ENCODE data around the gene PCNX2.

PCNX2 gene

GRCh38 chr1:233208687-233209086 is 86.8 kb downstream of the PCNX2 start:
- H3K27ac ChIP-seq = no peak overlapping the region
- TF ChIP-seq, protein P1, sequence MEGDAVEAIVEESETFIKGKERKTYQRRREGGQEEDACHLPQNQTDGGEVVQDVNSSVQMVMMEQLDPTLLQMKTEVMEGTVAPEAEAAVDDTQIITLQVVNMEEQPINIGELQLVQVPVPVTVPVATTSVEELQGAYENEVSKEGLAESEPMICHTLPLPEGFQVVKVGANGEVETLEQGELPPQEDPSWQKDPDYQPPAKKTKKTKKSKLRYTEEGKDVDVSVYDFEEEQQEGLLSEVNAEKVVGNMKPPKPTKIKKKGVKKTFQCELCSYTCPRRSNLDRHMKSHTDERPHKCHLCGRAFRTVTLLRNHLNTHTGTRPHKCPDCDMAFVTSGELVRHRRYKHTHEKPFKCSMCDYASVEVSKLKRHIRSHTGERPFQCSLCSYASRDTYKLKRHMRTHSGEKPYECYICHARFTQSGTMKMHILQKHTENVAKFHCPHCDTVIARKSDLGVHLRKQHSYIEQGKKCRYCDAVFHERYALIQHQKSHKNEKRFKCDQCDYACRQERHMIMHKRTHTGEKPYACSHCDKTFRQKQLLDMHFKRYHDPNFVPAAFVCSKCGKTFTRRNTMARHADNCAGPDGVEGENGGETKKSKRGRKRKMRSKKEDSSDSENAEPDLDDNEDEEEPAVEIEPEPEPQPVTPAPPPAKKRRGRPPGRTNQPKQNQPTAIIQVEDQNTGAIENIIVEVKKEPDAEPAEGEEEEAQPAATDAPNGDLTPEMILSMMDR (IDR thresholded peaks at IDR 0.05) = no peak
- TF ChIP-seq ZFX (IDR thresholded peaks at IDR 0.05; ENCODE audit: borderline replicate concordance) = no peak

DNA sequence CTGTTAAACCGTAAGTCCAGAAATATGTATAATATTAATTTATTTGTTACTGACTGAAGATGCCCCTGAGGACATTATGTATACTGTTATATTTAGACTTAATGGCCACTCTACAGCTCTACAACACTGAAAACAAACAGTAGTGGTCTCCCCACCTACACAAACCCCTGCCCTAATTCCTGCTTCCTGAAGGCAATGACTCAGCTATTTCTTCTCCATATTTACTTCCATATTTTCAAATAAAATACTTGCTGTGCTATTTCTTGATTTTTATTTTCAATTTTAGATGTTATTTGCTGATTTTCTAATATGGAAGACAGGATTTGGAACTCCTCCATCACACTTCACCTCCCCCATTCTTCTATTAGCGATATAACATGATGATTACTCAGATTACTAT is 97.6 kb downstream of the PCNX2 start:
- TF ChIP-seq ZFX (IDR thresholded peaks at IDR 0.05; ENCODE audit: borderline replicate concordance) = no peak
- TF ChIP-seq, protein P1 (IDR thresholded peaks at IDR 0.05) = no peak
- no peak overlapping the region for H3K27ac ChIP-seq

- no peak overlapping the region for H3K27ac ChIP-seq
- TF ChIP-seq, protein P1 (IDR thresholded peaks at IDR 0.05) = no peak
- no peak for TF ChIP-seq ZFX (IDR thresholded peaks at IDR 0.05; ENCODE audit: borderline replicate concordance)
Measured at GRCh38 chr1:233193741-233194140, 101.8 kb downstream of the PCNX2 start.

DNA sequence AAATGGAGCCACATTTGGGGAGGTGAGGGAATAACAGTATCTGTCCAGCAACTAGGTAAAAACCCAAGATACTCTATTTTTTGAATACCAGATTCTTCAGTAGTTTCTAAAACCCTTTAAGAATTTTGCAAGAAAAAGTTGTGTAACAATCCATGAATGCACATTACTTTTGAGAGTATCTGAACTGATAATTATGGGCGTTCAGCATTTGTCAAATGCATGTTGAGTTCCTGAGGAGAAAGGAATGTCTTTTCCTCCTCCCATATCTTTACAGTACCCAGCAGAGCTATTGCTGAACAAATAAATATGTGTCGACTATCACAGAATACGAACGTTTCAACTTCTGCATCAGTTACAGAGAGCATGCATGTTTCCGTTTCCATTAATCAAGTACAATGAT is 104.5 kb downstream of the PCNX2 start:
- TF ChIP-seq ZFX (IDR thresholded peaks at IDR 0.05; ENCODE audit: borderline replicate concordance) = no peak

GRCh38 chr1:233189526-233189925 is 106.0 kb downstream of the PCNX2 start:
- no peak overlapping the region for H3K27ac ChIP-seq
- TF ChIP-seq, protein P1 (IDR thresholded peaks at IDR 0.05) = no peak
- no peak for TF ChIP-seq ZFX (IDR thresholded peaks at IDR 0.05; ENCODE audit: borderline replicate concordance)

More for the DNA sequence above, 104.5 kb downstream of the PCNX2 start:
- no peak overlapping the region for H3K27ac ChIP-seq

DNA sequence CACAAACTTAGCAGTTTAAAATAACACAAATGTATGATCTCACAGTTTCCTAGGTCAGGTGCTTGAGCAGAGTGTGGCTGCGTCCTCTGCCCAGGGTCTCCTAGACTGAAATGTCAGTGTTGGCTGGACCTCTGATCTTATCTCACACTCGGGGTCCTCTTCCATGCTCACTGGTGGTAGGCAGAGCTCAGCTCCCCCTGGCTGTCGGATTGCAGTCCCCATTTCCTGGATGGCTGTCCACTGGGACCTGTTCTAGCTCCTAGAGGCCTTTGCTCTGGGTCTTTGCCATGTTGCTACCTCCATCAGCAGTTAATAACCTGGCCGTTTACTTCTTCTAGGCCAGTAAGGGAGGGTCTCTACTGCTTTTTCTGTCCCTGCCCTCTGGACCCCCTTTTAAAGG is 107.5 kb downstream of the PCNX2 start:
- H3K27ac ChIP-seq = no peak overlapping the region
- TF ChIP-seq, protein P1 (IDR thresholded peaks at IDR 0.05) = no peak
- TF ChIP-seq ZFX (IDR thresholded peaks at IDR 0.05; ENCODE audit: borderline replicate concordance) = no peak

DNA sequence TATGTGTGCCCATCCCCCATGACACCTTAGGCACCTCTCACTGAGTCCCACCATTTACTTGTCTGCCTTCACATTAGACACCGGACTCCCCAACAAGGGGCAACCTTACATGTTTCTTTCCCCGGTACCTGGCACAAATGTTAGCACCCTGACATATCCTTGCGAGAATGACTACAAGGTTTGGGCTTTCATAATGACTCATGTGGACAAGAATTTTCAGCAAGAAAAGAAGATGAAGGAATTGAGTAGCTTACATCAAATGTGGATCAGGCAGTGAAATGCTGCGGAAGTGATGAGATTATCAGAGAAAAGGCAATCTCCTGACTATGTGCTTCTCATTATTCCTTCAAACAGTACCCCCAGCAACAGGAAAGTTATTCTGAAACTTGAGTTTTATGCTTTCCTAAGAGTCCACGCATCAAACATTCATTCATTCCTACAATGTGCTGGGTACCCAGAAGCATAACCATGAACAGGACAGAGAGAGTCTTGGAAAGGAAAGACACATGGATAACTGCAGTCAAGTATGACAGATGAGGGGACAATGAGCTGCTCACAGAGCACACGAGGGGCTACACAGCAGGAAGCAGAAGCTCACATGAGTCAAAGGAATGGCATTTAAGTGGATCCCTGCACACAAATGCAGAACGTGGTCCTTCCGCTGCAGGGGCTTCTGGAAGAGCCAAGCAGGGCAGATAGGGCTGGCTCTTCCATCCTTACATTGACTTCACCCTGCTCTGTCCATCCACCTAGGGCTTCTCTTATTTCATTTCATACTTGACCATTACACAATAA is 112.1 kb downstream of the PCNX2 start:
- H3K27ac ChIP-seq = no peak overlapping the region
- TF ChIP-seq, protein P1 (IDR thresholded peaks at IDR 0.05) = no peak
- TF ChIP-seq ZFX (IDR thresholded peaks at IDR 0.05; ENCODE audit: borderline replicate concordance) = no peak

Measured in 22Rv1 (cell line).